ENCODE data around the gene FA2H. TPM values are rescaled to one million over a fixed set of nuclear protein-coding genes. Genes with fewer than 3 reads are reported as not detected.

The FA2H gene
- total RNA-seq, 1 donor from 2014 or later = 2.5 TPM

GRCh38 chr16:74713876-74714275 is 60.7 kb downstream of the FA2H start:
- H3K36me3 ChIP-seq = no peaks in the 10 kb centered on the region
- TF ChIP-seq CTCF (IDR thresholded peaks at IDR 0.05) = no peak
- no peak for DNase-seq
- H3K27me3 ChIP-seq (ENCODE audit: low read depth) = no peaks in the 10 kb centered on the region
- no peak overlapping the region for H3K27ac ChIP-seq
- H3K4me3 ChIP-seq = no peak overlapping the region
- peak in 1 of 2 donors; percentile 7 for ATAC-seq
- intact Hi-C loops (cut with DNase I) = no loop called here
- no peaks in the 10 kb centered on the region for H3K9me3 ChIP-seq
- H3K4me1 ChIP-seq = no peaks in the 10 kb centered on the region

DNA sequence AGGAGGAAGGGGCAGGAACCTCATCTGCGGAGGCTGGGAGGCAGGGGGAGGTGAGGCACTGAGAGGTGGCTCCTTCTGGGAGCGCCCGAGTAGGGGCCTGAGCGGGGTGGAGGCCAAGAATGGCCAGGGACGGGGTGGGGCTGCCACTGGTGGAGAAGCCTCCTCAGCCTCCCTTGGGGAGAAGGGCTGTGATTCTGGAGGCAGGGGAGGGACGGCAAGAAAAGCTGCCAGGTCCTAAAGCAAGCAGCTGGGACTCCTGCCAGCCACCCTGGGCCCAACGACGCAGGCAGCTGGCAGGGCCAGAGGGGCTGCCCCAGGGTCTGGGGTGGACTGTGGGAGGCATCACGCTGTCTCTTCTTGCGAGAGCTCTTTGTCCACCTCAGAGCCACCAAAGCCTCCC is 61.3 kb downstream of the FA2H start:
- Histone ChIP-seq H3K4me1 (no peaks in the 10 kb centered on the region), H3K27me3 (ENCODE audit: low read depth) (no peaks in the 10 kb centered on the region), H3K4me3 (no peak overlapping the region), H3K9me3 (no peaks in the 10 kb centered on the region), H3K27ac (no peak overlapping the region), H3K36me3 (no peaks in the 10 kb centered on the region)
- ATAC-seq = no peak
- intact Hi-C loops (cut with DNase I) = no loop called here
- no peak for TF ChIP-seq CTCF (IDR thresholded peaks at IDR 0.05)
- no peak for DNase-seq

DNA sequence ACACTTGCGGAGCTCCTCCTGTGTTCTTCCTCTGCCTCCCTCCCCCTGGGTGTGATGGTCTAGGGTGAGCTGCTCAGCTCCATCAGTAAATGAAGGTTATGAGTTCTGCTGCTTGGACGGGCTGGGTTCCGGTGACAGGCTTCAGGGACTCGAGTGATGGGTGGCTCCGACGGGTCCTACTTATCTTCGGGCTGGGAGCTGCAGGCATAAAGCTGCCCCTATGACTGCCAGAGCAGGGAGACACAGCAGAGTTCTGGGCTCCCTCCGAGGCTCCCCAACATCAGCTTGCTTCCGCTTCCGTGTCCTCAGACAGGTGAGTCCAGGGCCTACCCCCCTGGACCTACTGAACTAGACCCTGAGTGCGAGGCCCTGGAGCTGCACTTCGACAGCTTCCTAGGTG is 62.7 kb downstream of the FA2H start:
- intact Hi-C loops (cut with DNase I) = no loop called here
- no peak for TF ChIP-seq CTCF (IDR thresholded peaks at IDR 0.05)
- Histone ChIP-seq H3K4me3 (no peak overlapping the region), H3K27me3 (ENCODE audit: low read depth) (no peaks in the 10 kb centered on the region), H3K27ac (no peak overlapping the region), H3K9me3 (no peaks in the 10 kb centered on the region), H3K36me3 (no peaks in the 10 kb centered on the region), H3K4me1 (no peaks in the 10 kb centered on the region)
- ATAC-seq (no peak), DNase-seq (no peak)

DNA sequence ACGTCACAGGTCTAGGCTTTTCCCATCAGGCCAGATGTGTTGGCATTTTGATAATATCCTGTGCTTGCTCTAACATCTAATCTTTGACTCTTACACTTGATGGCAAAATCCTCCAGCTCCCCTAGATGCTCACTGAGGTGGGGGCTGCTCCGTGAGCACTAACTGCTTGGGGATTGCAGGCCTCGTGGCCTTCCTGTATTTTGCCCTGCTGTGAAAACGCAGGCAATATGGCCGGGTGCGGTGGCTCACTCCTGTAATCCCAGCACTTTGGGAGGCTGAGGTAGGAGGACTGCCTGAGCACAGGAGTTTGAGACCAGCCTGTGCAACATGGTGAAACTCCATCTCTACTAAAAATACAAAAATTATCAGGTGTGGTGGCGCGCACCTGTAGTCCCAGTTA is 64.2 kb downstream of the FA2H start:
- intact Hi-C loops (cut with DNase I) = no loop called here
- Histone ChIP-seq H3K36me3 (no peaks in the 10 kb centered on the region), H3K27ac (no peak overlapping the region), H3K4me3 (no peak overlapping the region), H3K4me1 (no peaks in the 10 kb centered on the region), H3K27me3 (ENCODE audit: low read depth) (no peaks in the 10 kb centered on the region), H3K9me3 (no peaks in the 10 kb centered on the region)
- DNase-seq (no peak), ATAC-seq (no peak)
- no peak for TF ChIP-seq CTCF (IDR thresholded peaks at IDR 0.05)

DNA sequence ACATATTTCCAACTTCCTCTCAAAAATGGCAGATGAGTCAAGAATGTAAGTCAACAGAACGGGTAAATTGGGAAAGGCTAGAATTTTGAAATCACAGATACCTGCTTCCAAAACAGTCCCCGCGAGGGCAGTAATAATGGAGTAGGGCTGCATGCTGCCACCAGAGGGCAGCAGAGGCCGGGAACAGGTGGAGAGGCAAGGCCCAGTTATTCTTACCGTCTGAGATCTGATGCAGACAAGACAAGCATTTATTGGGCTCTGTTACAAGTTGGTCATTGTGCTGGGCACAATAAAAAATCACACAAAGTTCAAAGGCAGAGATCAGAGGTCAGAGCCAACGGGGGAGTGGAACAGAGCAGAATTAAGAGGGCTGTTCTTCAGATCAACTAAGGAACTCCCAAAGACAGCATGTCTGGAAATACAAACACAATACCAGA is 65.2 kb downstream of the FA2H start:
- DNase-seq (peak; percentile 84), ATAC-seq (peak; percentile 94 to 96)
- Histone ChIP-seq H3K9me3 (no peaks in the 10 kb centered on the region), H3K27me3 (ENCODE audit: low read depth) (no peaks in the 10 kb centered on the region), H3K4me1 (no peaks in the 10 kb centered on the region), H3K4me3 (no peak overlapping the region), H3K36me3 (no peaks in the 10 kb centered on the region), H3K27ac (no peak overlapping the region)
- intact Hi-C loops (cut with DNase I) = no loop called here
- TF ChIP-seq CTCF (IDR thresholded peaks at IDR 0.05) = peak; percentile 99

Measured in lower lobe of right lung (tissue), 2 donors.